OCI-LY7 (cell line): ENCODE data around the gene ITGB4. TPM values are rescaled to one million over a fixed set of nuclear protein-coding genes. Genes with fewer than 3 reads are reported as not detected.

Experiments
- BruUV-seq: library from RNA; stranded (reverse); fragments of 400-500 nt; replicated peaks from 2 replicates; lab custom pipeline; 2021; lab: Mats Ljungman, UMichigan
- CTCF ChIA-PET: fragments of 300-600 bp; sonication (Branson Sonifier 250); formaldehyde crosslinking; loops from one replicate; lab custom pipeline; 2022; ENCODE audit warnings: antibody characterized with exemption; ENCODE audit not compliant: unreplicated experiment; lab: Charles Lee
- POLR2A ChIA-PET: fragments of 300-600 bp; sonication (Branson Sonifier 250); formaldehyde crosslinking; loops from one replicate; lab custom pipeline; 2022; ENCODE audit warnings: antibody characterized with exemption; lab: Charles Lee
- DNase-seq: peaks from one replicate; pipeline ENCODE4 v3.0.0-alpha.2; 2015; ENCODE audit warnings: low spot score
- H2AFZ ChIP-seq: fragments of 200-600 bp; sonication (generic), shearing (Covaris generic); 2 replicates; pipeline ENCODE4 v1.6.1; 2014; ENCODE audit warnings: mild to moderate bottlenecking, antibody characterized with exemption, low read length, moderate library complexity
- H3K27ac ChIP-seq: fragments of 200-600 bp; sonication (generic); 2 replicates; pipeline ENCODE4 v1.5.1; 2014; ENCODE audit warnings: mixed run types, low read depth, mild to moderate bottlenecking, moderate library complexity, low read length, inconsistent platforms; ENCODE audit not compliant: poor library complexity, severe bottlenecking
- H3K36me3 ChIP-seq: fragments of 200-600 bp; sonication (generic); 2 replicates; pipeline ENCODE4 v1.6.1; 2014; ENCODE audit warnings: mild to moderate bottlenecking, antibody characterized with exemption, low read length, moderate library complexity, mixed read lengths; ENCODE audit not compliant: insufficient read depth
- H3K4me1 ChIP-seq: fragments of 200-600 bp; sonication (generic); 2 replicates; pipeline ENCODE4 v1.5.1; 2014; ENCODE audit warnings: mild to moderate bottlenecking, low read length; ENCODE audit not compliant: insufficient read depth, poor library complexity, severe bottlenecking
- H3K4me2 ChIP-seq: fragments of 200-600 bp; sonication (generic); 2 replicates; pipeline ENCODE4 v1.6.1; 2014; ENCODE audit warnings: mild to moderate bottlenecking, low read length
- H3K4me3 ChIP-seq: fragments of 200-600 bp; sonication (generic); 2 replicates; pipeline ENCODE4 v1.5.1; 2014; ENCODE audit warnings: mild to moderate bottlenecking, low read depth, low read length; ENCODE audit not compliant: poor library complexity, severe bottlenecking
- H3K79me2 ChIP-seq: fragments of 200-600 bp; sonication (generic); 2 replicates; pipeline ENCODE4 v1.6.1; 2016; ENCODE audit warnings: low read depth, mild to moderate bottlenecking, low read length, moderate library complexity, mixed read lengths; ENCODE audit not compliant: insufficient read depth
- H3K9me2 ChIP-seq: fragments of 200-600 bp; sonication (generic); 2 replicates; pipeline ENCODE4 v1.6.1; 2016; ENCODE audit warnings: mild to moderate bottlenecking, low read length, mixed read lengths; ENCODE audit not compliant: insufficient read depth
- H3K9me3 ChIP-seq: fragments of 200-600 bp; sonication (generic); 2 replicates; pipeline ENCODE4 v1.6.1; 2014; ENCODE audit warnings: mild to moderate bottlenecking, mixed run types, low read length, mixed read lengths
- H4K20me1 ChIP-seq: fragments of 200-600 bp; sonication (generic); 2 replicates; pipeline ENCODE4 v1.6.1; 2014; ENCODE audit warnings: mild to moderate bottlenecking, antibody characterized with exemption, low read length, moderate library complexity, mixed read lengths; ENCODE audit not compliant: insufficient read depth
- EZH2phosphoT487 ChIP-seq: fragments of 200-600 bp; sonication (generic); IDR thresholded peaks from 2 replicates; pipeline ENCODE4 v1.6.1; 2018; ENCODE audit warnings: low read depth, borderline replicate concordance, mild to moderate bottlenecking, mixed run types, antibody characterized with exemption, low read length, moderate library complexity, mixed read lengths
- intact Hi-C: fragments of 100-400 bp; cut with micrococcal nuclease; formaldehyde crosslinking; loops from one replicate; pipeline ENCODE4 v1.10.0; 2022; ENCODE audit not compliant: unreplicated experiment
- total RNA-seq, 2 experiments: library from RNA; depleted of rRNA in 1 of 2; stranded (reverse); fragments of >200 nt in 1 of 2; shearing (Covaris generic) in 1 of 2; gene quantifications; 2 replicates each; pipeline ENCODE4 v1.2.3, GENCODE V29; 2014 to 2022
- TF ChIP-seq, protein P1 (sequence below): fragments of 200-600 bp; sonication (generic); conservative IDR thresholded peaks from 2 replicates; pipeline ENCODE4 v1.5.1; 2014; ENCODE audit warnings: mild to moderate bottlenecking, antibody characterized with exemption, low read length, moderate library complexity, mixed read lengths

Gene ITGB4
- total RNA-seq, 2 experiments from 2014 or later, result 0.66 to 3.9 TPM

DNA sequence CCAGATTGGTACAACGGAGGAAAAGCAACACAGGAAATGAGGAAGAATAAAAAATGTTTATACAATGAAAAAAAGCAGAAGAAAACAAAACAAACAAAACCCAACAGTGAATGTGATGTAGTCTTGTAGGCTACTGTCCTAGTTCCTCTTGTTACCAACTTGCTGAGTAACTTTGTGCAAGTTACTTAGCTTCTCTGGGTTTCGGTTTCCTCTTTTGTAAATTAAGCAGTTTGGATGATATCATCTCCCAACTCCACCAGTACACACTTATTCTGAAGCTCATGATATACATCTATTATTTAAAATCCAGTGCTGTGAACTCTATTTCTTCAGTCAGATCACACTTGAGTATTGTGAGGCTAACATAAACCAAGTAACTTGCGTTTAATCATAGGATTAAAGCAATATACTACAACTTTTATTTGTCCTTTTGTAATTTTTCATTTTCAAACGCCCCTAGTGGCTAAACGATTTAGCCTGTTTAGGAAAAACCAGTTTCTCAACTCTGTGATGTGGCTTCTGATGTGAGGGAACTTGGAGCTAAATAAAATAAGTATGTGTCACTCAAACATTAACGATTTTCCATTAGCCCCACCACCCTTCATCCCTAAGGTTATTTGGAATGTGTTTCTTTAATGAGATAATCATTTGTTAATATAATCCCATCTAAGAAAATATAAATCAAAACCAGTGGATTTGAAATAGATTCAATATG is 62.0 kb downstream of the ITGB4 start:
- ChIA-PET CTCF (interaction anchor here (1.2 to 1.4 kb wide), 2 partner anchors 11 to 72 kb away, joined by 4 read pairs; partner anchors contain the start of gene WBP2), POLR2A (interaction anchor here (0.6 to 2.9 kb wide), 14 partner anchors 7 to 569 kb away, joined by 3 to 11 read pairs (median 4); partner anchors contain the start of genes GALK1 and WBP2)
- TF ChIP-seq, protein P1, sequence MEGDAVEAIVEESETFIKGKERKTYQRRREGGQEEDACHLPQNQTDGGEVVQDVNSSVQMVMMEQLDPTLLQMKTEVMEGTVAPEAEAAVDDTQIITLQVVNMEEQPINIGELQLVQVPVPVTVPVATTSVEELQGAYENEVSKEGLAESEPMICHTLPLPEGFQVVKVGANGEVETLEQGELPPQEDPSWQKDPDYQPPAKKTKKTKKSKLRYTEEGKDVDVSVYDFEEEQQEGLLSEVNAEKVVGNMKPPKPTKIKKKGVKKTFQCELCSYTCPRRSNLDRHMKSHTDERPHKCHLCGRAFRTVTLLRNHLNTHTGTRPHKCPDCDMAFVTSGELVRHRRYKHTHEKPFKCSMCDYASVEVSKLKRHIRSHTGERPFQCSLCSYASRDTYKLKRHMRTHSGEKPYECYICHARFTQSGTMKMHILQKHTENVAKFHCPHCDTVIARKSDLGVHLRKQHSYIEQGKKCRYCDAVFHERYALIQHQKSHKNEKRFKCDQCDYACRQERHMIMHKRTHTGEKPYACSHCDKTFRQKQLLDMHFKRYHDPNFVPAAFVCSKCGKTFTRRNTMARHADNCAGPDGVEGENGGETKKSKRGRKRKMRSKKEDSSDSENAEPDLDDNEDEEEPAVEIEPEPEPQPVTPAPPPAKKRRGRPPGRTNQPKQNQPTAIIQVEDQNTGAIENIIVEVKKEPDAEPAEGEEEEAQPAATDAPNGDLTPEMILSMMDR, result peak; percentile 100
- TF ChIP-seq EZH2phosphoT487, result no peak
- Histone ChIP-seq H2AFZ (peak overlapping the region; percentile 72; the same call in 1 of the 2 replicates), H3K9me2 (no peaks in the 10 kb centered on the region), H4K20me1 (peaks cover 5% of the 10 kb centered on the region), H3K4me1 (peaks cover 57% of the 10 kb centered on the region), H3K4me3 (peak overlapping the region; percentile 76), H3K79me2 (peaks cover 45% of the 10 kb centered on the region), H3K4me2 (peak overlapping the region; percentile 84), H3K27ac (peak overlapping the region; percentile 91), H3K9me3 (no peaks in the 10 kb centered on the region), H3K36me3 (peaks cover 24% of the 10 kb centered on the region)
- intact Hi-C loops, result loop anchor here (10.0 kb wide), 2 partner anchors 192 to 508 kb away; partner anchors contain the start of genes ACOX1, MIF4GD and TEN1
- no TSS peak for BruUV-seq
- DNase-seq, result peak; percentile 90

DNA sequence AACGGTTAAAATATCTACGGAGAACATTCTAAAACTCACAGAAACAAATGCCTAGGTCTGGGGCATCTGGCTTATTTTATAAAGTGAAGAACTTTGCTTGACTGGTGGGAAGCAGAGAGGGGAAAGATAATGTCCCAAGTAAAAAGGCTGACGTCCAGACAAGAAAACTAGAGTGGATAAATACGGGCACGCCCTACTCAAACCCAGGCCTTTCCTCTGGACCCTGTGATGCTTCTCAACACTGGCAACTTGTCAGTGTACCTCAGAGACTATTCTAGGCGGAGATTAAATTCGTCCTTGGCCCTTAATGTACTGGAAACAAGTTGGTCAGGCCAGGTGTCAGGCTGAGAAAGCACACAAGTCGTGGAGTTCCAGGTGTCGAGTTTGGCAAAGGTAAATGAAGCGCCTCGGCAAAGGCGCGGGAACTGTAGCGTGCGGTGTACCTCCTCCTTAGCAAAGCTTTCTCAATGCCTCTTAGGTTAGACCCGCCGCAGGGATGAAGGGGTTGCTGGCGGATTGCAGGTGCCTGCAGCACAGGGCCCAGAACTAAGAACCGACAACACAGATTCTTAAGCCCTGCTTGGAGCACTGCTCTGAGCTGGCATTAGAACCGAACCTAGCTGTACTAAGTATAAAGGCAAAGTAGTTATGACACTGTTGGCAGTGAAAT is 62.7 kb downstream of the ITGB4 start:
- peaks cover 20% of the 10 kb centered on the region for H3K36me3 ChIP-seq
- no peaks in the 10 kb centered on the region for H4K20me1 ChIP-seq
- no peaks in the 10 kb centered on the region for H3K9me3 ChIP-seq
- H3K9me2 ChIP-seq, result no peaks in the 10 kb centered on the region
- H3K4me3 ChIP-seq, result peak overlapping the region; percentile 76
- H3K4me2 ChIP-seq, result peak overlapping the region; percentile 84
- no peak for TF ChIP-seq EZH2phosphoT487
- TF ChIP-seq, protein P1, result no peak
- no TSS peak for BruUV-seq
- peak; percentile 70 for DNase-seq
- peak overlapping the region; percentile 72; the same call in 1 of the 2 replicates for H2AFZ ChIP-seq
- ChIA-PET POLR2A (interaction anchor here (0.6 to 4.0 kb wide), 16 partner anchors 8 to 568 kb away, joined by 3 to 33 read pairs (median 6); partner anchors contain the start of genes GALK1 and WBP2), CTCF (interaction anchor here (0.6 to 1.4 kb wide), 2 partner anchors 19 to 71 kb away, joined by 4 read pairs; partner anchors contain the start of genes GALK1 and WBP2)
- H3K27ac ChIP-seq, result peak overlapping the region; percentile 91
- intact Hi-C loops, result loop anchor here (1.0 to 10.0 kb wide), 5 partner anchors 43 to 509 kb away; partner anchors contain the start of genes ACOX1, MIF4GD, TEN1 and WBP2
- peaks cover 54% of the 10 kb centered on the region for H3K4me1 ChIP-seq
- H3K79me2 ChIP-seq, result peaks cover 45% of the 10 kb centered on the region
